NCI-H1092 (cell line): ENCODE data around the gene TBCEL.

Experiments used
- DNase-seq: peaks from one replicate; lab custom pipeline; 2025; lab: John Stamatoyannopoulos, UW

TBCEL gene

DNA sequence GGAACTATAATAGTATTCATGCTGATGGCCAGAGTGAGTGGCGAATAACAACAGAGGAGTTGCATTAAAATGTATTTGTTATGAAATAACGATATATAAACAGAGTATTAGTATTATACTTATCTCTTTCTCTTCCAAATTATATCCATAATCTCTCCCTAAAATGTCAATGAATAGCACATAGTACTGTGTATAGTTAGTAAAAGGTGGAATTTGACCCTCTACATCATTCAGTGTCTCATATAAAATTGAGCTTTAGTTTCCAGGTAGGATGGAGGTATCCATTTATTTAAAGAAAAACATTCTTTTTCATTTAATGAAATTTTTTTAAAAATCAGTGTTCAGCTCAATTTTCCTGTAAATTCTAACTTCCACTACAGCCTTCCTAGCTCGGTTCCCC is 42.7 kb downstream of the TBCEL start:
- DNase-seq = no peak

DNA sequence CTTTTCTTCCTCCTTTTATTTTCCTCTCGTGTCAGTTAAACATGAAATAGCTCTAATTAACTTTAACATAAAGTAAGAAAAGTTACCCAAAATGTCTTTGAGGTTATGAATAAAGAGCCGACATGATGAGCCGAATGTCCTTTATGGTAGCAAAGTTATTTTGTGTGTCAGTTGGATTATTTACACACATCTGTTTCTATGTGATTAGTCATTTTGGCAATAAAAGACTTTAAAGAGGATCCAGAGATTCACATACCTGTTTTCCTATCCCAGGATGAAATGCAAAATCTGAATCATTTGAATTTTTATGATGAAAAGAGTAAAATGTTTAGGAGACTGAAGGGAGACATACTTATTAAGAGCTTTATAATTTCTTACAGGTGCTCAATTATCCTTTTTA is 43.1 kb downstream of the TBCEL start:
- no peak for DNase-seq

DNA sequence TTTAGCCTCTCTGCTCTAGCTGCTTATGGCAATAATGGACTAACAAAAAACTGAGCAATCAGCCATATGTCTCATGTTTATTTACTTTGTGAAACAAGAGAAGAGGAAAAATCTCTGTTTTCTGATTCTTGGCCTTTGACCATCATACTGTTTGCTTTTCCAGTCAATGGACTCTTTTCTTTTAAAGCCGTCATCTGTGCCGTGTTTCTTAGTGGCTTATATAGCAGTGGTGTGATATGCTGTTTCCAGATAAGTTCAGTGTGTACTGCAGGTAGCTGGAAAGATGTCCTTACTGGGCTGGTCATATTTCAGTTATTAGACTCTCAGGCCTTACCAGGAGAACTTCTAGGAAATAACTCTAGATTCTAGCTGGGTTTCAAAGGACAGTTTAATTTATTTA is 43.6 kb downstream of the TBCEL start:
- DNase-seq = peak; percentile 83

DNA sequence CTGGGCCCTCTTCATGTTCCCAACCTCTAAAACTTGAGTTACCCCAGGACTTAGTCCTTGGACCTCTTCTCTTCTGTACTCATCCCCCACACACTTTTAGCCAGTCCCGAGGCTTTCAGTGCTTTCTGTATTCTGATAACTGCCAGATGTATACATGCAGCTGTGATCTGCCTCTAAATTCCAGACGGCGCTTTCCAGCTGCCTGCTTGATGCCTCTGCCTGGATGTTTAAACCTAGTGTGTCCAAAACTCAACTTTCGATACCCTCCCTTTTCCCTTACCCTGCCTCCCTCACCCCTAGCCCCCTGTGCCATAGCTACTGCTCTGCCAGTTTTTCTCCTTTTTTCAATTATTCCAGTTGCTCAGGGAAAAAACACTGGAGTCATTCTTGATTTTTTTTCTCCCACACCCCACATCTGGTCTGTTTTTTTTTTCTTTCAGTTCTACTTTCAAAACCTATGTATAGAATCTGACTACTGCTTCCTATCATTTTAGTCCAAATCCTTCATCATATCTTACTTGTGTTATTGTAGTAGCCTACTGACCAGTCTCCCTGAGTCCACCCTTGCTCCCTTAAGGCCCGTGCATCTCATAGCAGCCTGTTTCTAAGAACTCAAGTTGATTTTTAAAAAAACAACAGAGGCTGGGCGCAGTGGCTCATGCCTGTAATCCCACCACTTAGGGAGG is 44.2 kb downstream of the TBCEL start:
- no peak for DNase-seq

DNA sequence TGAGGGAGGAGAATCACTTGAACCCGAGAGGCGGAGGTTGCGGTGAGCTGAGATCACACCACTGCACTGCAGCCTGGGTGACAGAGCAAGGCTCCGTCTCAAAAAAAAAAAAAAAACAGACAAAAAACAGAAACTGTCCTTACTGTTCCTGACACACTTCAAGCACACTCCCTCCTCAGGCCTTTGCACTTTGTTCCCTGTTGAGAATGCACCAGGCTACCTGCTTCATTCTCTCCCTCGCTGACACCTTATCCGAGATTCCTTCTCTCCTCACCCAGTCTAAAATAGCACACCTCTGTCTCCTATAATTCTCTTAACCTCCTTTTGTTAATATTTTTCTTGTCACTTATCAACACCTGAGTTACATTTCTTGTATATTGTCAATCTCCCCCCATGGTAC is 44.9 kb downstream of the TBCEL start:
- DNase-seq = no peak

DNA sequence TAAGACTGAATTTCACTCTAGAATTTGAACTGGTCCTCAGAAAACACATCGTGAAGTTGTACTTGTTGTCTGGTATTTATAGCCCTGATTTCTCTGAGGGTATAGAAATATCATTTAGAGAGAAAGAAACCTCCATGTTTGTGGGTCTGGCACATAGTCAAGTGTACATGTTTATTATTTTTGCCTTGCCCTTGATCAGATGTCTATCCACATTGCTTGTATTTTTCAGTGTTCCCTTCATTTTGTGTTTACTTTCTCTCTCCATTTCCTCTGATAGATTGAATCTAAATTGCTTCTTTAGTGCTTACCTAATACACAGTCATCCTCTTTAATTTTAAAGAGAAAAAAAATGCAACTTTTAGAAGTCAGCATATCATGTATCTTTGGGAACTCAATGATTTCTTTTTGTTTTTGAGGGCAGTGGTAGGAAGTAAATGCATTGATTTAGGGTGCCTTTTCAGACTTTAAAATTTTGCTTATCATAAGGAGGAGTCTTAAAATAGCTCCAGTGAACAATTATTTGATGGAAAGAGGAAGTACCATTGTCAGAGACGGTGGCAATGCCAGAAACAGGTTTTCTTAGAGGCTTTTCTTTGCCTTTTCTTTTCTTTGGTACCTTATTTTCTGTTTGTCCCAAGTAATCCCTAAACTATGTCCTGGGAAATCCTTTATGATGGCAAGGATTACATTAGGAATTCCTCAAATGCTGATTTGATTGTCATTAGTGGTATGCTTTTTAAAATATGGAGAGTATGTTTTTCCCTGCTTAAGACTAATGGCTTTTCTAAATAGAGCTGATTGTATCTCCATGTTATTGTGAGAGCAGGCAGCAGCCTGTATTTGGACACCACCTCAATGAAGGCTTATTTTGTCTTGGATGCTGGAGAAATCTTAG is 47.3 kb downstream of the TBCEL start:
- no peak for DNase-seq

DNA sequence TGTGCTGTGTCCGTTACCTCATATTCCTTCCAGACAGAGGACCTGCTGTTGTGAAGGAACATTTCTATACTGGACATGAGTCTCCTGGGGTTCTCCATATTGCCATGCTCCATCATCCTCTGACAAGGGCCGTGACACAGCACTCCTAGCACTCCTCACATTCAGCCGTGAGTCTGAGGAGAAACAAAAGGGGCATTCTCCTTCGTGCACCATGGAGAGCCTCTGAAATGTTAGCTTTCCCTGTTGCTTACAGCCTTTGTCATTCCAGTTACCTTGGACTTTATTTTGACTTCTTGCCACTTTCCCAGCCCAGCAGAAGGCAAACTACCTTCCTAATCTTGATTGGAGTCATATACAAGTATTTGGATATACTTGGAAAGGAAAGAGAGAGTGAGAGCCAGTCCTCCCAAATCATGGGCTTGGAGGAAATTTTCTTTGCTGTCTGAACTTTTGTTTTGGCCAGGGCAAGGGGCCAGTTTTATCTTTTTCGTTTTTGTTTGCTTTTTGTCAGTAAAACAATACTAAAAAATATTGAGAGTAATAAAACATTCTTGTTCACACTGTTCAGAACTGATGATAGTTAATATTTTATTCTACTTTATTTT is 48.0 kb downstream of the TBCEL start:
- no peak for DNase-seq

DNA sequence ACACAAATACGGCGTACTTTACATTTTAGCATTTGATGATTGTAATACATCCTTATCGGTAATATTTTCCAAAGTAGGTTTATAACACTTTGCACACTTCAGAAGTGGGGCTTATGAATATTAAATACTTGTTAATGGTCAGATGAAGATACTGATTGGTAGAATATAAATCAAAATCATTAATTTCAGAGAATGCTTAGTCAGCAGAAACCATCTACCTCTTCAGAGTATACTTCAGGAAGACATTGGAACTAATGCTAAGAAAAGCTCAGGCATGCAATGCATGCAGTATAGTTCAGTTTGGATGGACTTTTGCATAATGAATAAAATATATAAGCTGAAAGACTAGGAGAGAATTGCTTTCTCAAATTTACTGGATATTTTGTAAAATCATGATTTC is 57.4 kb downstream of the TBCEL start:
- no peak for DNase-seq

DNA sequence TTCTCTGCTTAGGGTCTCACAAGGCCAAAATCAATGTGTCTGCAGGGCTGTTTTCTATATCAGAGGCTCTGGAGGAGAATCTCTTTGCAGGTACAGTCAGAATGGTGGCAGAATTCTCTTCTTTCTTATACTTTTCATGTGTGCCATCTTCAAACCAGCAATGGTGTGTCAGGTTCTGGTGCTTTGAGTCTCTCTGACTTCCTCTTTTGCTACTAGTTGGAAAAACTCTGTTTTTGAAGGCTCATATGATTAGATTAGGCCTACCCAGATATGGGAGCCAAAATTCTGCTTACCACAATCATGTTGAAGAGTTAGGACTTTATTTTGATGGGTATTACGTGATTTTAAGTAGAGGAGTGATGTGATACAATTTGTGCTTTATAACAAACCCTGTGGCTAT is 58.3 kb downstream of the TBCEL start:
- DNase-seq = no peak

DNA sequence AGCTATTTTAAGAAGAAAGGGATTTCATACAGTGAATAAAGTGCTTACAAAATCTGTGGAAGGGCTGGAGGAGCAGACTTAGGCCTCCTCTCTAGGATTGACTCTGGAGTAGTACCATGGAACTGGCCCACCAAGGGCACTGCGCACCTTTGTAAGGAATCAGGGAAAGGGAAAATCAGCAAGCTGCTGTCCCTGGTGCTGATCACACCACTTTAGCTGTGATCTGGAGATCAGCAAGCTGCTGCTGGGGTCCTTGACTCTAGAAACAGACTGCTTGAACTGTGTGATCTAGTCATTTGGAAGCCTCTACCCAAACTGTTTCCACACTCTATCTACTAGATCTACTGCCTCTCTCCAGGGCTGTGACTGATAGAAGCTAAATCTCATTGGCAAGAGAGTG is 58.8 kb downstream of the TBCEL start:
- no peak for DNase-seq

DNA sequence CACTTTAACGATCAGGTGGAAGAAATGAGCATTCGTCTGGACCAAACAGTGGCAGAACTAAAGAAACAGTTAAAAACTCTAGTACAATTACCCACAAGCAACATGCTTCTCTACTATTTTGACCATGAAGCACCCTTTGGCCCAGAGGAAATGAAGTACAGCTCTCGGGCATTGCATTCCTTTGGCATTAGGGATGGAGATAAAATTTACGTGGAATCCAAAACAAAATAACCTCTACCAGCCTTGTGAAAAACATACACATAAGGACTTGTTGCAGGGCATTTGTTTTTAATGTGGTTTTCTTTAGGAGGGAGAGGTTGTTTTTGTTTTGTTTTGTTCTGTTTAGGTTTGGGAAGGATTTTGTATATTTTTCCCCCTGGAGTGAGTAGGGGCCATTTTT is 63.0 kb downstream of the TBCEL start:
- DNase-seq = no peak

DNA sequence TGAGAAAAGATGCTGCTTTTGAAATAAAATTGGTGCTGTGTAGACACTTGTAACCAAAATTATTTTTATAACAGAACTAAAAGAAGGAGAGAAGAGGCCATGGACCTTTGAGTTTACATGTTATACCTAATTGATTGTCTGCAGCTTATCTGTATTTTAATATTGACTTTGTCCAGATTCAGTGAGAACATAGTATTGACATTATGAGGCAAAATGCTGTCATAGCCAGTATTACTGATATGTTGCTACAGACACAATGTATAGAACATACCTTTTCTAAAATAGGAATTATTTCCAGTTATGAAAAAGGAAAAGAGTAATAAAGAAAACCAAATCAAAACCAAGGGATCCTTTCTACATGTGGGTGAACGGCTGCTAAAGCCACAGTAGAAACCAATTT is 65.7 kb downstream of the TBCEL start:
- no peak for DNase-seq

DNA sequence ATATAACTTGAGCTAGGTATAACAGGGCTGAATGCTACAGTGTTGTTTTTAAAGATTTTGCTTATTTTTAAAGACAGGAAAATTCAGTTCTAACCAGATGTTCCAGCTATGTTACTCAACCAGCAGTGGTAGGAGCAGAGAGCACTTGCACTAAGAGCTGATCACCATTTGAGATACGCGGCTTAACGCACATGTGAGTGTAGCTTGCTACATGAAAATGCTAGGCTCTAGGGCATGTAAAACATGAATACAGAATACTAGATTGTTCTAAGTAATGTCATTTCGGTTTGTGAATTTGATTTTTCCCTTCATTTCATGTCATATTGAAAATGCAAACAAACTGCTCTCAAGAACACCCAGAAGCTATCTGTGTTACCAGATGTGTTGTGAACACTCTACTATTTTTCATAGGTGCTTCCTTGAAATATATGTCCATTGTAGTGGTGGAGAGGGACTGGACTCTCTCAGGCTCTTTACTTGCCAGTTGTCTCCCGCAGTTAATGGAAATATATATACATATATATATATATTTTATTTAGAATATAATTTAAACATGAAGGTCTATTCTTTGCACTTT is 66.3 kb downstream of the TBCEL start:
- DNase-seq = no peak

DNA sequence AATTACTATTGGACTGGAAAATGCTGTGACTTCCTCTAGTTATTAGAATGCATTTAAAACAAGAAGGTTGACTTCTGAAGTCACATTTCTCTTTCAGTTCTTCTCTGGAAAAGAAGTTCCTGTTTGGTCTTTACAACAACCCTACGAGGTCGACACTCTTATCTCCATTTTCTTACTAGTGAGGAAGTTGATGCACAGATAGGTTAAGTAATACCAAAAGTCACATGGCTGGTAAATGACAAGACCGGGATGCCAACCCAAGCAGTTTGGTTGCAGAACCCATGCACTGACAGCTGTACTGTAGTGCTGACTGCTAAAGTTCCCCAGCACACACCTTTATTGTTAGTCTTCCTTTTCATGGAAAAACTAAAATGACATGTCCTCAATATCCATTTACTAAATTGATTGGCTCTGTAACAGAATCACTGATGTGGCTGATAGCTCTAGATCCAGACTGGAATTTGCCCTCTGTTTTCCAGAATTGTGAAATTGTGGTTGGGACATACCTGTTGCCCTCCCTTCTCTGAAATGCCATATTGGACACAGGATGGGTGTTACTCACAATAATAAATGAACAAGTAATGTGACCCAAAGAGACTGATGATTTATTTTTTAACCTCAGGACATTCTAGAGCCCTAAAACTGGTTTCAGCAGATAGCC is 67.7 kb downstream of the TBCEL start:
- no peak for DNase-seq

DNA sequence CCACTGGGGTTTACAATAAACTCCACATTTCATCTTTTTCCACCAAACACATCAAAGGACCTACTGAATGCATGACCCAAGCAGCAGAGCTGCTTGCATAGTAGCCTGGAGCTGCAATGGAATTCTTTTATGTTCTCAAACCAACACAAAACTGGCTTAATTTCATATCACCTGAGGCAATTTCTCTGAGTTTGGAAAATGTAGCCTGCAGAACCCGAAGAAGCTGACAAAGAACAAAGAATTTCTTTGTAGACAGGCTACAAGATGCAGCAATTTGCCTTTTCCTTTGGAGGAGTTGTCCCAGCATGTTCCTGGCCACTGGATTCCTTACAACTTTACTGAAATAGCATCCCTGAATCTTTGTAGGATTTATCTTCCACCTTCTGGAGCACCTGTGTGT is 71.7 kb downstream of the TBCEL start:
- no peak for DNase-seq

DNA sequence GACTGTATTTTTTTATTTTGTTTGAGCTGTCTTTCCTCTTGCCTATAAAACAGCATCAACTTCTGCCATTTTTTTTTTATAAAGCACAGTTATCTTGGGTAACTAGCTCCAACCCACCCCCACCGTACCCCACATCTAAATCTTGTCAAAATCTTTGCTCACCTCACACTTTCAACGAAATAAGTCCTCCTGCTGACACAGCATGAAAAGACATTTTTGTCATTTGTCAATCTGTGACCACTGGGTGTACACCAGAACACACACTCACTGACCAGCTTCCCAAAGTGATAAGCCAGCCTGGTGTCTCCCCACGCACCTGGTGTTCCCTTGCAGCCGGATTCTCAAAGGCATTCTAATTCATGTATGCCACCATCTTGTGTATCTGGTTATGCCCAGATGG is 75.5 kb downstream of the TBCEL start:
- no peak for DNase-seq

DNA sequence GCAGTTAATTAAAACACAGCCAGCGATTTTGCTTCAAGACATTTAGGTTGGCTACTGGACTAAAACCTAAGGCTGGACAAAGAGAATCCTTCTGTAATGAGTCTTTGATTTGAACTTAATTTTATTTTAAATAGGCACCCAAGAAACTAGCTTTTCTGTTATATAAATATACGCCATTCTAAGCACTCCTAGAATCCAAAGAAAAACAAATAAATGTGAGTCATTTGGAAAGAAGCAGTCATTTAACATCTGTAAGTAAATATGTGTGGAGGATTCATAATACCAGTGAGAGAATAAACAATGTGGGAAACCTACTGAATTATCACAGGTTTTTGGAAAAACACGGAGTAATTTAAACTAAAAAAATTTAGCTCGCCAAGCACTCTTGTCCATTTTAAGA is 76.0 kb downstream of the TBCEL start:
- no peak for DNase-seq

DNA sequence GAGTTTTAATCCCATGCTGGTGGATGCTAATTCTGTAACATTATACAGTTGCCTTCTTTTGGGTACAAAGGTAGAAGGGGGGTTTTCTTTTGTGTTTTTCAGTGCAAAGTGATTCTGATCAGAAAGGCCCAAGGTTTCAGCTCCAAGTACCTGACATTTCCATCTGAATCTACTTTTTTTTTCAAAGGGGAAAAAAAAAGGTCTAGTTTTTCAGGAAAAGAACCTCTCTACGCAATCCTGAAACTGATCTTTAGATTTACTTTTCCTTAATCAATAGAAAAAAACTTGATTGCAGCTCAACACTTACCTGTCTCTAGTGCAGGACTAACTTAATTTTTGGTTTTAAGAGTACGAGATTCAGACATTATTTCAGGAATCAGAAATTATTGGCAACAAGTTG is 77.0 kb downstream of the TBCEL start, which contains the start of gene TECTA:
TSS of gene TECTA (plus strand) at position 301 of the 400 bp plus-strand sequence. CDS start 1,423 bp downstream, outside the sequence.
- no peak for DNase-seq

DNA sequence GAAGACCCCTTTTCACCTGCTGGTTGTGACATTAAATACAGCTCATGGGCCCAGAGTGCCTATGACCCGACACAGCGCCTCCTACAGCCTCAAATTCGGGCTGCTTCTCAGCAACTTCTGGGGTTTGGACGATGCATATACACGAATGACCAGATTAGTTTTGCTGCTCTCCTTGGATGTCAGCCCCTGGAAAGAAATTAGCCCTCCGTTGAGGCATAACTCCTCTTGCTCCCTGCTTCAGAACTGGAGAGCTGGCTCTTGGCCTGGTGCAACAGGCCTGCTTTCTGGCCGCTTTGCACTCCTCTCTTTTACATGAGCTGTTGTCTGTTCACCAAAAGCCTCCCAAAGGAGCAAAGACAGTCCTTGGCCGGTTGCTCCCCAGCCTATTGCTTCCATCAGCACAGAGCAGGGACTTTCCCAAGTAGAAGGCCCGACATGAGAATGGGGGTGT is 80.4 kb downstream of the TBCEL start:
- no peak for DNase-seq

DNA sequence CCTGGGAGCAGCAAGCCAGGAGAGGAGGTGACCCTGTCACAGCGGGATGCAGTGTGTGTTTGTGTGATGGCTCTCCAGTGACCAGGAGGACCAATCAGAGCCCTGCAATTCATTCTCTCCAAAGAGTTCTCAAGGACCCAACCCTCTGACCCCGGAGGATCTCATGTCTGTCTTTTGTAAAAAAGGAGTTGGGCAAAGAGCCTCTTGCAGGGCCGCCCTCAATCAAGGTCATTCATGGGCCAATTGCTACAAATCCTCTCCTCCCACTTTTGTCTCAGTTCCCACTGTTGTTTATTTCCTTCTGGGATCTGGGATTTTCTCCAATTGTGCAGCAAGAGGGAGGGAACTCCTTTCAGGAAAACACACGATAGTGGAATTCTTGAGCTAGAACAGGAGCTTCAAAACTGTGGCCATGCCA is 81.2 kb downstream of the TBCEL start:
- DNase-seq = no peak

DNA sequence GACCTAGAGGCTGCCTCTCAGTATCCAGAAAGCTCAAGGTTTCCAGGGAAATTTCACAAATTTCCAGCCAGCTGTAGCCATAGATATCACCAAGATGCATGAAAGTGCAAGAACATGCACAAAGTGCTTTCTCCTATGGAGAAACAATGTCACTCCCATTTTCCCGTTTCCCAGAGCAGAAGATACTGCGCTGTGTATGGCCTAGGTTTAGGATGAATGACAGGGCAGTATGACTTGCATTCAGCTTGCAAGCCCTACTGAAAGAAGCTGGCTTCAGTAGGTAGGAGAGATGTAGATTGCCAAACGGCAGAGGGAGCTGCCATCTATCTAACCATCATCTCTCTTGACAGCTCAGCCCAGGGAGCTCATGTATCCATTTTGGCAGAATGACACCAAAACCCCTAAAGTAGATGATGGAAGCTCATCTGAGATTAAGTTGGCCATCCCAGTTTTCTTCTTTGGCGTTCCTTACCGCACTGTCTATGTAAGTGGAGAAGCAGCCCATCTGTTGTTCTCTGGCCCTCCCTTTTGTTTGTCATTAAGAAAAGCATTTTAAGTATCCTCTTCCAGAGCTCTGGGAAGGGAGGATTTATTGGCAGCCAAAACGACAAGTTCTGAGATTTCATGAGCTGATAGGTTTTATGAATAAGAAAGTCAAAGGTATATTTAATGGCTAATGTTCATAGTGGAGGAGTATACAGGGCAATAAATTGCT is 81.7 kb downstream of the TBCEL start:
- no peak for DNase-seq
